AG04450 (cell line): Measurements from ENCODE around the gene KIF2A. TPM values are rescaled to one million over a fixed set of nuclear protein-coding genes. Genes with fewer than 3 reads are reported as not detected.
"Not testable (repeated sequence)": the region's sequence is repeated elsewhere in the genome, so short reads cannot be mapped to it uniquely, and the experiment has no call there.

Source experiments
- CTCF ChIA-PET: fragments of 300-600, 350-600 bp; formaldehyde crosslinking; extraction: SDS; loops from one replicate; lab custom pipeline; 2022; ENCODE audit warnings: antibody characterized with exemption, inconsistent platforms; lab: Charles Lee
- POLR2A ChIA-PET: fragments of 350-600 bp; formaldehyde crosslinking; extraction: SDS; loops from one replicate; lab custom pipeline; 2021; ENCODE audit warnings: antibody characterized with exemption, inconsistent platforms; lab: Yijun Ruan, JAX
- DNase-seq: peaks from one replicate; pipeline ENCODE4 v3.0.0-alpha.2; 2011; ENCODE audit warnings: low read depth, low spot score
- H3K27ac ChIP-seq: one replicate; pipeline ENCODE4 v1.5.1; 2012; ENCODE audit warnings: low read depth, low read length, control low read depth
- H3K27me3 ChIP-seq: one replicate; pipeline ENCODE4 v1.6.0; 2012; ENCODE audit warnings: low read length; ENCODE audit not compliant: control insufficient read depth, insufficient read depth
- H3K4me3 ChIP-seq: 2 replicates; pipeline ENCODE4 v1.5.1; 2011; ENCODE audit warnings: mild to moderate bottlenecking, low read depth, low read length, control low read depth
- H3K9me3 ChIP-seq: 2 replicates; pipeline ENCODE4 v1.5.1; 2012; ENCODE audit warnings: low read length; ENCODE audit not compliant: control insufficient read depth, insufficient read depth
- polyA plus RNA-seq: library from polyadenylated mRNA; depleted of rRNA; stranded (reverse); fragments of >200 nt; gene quantifications from 2 replicates; pipeline ENCODE4 v1.2.3, GENCODE V29; 2011
- TF ChIP-seq, protein P1 (sequence below): IDR thresholded peaks from 2 replicates; pipeline ENCODE4 v1.5.1; 2011; ENCODE audit warnings: low read depth, low read length, control low read depth, inconsistent platforms

Gene KIF2A
- polyA plus RNA-seq, 1 experiment: 50.8 TPM

DNA sequence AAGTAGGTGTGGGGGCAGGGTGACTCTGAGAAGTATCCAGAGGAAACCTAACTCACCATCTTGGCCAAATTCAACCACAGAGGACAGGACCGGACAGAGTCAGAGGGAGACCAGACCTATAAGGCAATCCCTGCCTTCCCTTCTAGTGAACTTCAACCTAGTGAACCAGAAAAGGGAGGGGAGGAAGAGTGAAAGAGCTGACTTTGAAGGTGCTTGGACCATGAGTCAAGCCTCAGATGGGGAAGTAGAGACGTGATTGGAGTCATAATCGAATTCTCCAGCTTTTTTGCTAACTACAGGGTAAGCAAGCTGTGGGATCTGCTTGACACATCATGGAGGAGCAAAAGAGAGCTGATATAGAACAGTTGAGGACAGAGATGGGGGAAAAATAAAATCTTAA is 18.8 kb upstream of the KIF2A start:
- Histone ChIP-seq H3K9me3 (no peaks in the 10 kb centered on the region), H3K27me3 (peaks cover 2% of the 10 kb centered on the region), H3K4me3 (no peak overlapping the region), H3K27ac (no peak overlapping the region)
- DNase-seq: no peak
- CTCF ChIA-PET: no interaction called here
- TF ChIP-seq, protein P1, sequence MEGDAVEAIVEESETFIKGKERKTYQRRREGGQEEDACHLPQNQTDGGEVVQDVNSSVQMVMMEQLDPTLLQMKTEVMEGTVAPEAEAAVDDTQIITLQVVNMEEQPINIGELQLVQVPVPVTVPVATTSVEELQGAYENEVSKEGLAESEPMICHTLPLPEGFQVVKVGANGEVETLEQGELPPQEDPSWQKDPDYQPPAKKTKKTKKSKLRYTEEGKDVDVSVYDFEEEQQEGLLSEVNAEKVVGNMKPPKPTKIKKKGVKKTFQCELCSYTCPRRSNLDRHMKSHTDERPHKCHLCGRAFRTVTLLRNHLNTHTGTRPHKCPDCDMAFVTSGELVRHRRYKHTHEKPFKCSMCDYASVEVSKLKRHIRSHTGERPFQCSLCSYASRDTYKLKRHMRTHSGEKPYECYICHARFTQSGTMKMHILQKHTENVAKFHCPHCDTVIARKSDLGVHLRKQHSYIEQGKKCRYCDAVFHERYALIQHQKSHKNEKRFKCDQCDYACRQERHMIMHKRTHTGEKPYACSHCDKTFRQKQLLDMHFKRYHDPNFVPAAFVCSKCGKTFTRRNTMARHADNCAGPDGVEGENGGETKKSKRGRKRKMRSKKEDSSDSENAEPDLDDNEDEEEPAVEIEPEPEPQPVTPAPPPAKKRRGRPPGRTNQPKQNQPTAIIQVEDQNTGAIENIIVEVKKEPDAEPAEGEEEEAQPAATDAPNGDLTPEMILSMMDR: no peak
- POLR2A ChIA-PET: no interaction called here

DNA sequence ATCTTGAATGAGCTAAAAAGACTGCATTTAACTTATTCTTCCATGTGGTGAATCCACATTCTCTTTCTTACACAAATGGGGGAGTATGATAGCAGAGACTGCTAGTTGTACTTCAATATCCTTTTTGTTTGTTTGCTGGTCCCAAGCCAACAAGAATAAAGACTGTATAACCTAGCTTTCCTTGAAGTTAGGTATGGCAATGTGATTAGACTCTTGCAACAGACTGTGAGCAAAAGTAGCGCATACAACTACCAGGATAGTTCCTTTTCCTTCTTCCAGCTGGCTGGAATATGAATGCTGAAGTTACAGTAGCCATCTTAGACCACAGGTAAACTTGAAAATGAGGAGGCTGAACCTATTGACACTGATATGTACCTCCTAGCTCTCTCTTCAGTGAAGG is 17.9 kb upstream of the KIF2A start:
- peaks cover 2% of the 10 kb centered on the region for H3K27me3 ChIP-seq
- no peak overlapping the region for H3K27ac ChIP-seq
- POLR2A ChIA-PET: no interaction called here
- DNase-seq: no peak
- no peaks in the 10 kb centered on the region for H3K9me3 ChIP-seq
- CTCF ChIA-PET: interaction anchor here (0.7 kb wide), 1 partner anchor 16 kb away, joined by 3 read pairs; no protein-coding TSS in a partner anchor
- H3K4me3 ChIP-seq: no peak overlapping the region
- TF ChIP-seq, protein P1: no peak

DNA sequence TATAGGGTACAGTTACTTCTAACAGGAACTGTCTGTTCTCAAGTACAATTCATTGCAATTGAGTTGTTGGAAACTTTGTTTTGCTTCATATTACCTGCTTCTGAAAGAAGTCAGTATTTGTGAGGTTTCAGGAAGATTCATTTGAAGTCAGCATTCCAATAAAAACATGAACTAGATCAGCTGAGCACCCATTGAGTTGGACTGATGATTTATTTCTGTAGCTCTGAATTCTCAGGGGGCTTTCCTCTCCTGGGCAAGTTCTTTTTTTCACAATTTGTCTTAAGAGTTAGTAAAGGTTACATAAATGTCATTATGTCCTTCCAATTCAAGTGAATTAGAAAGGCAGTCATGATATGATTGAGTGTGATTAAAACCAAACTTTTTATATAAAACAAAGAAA is 16.2 kb upstream of the KIF2A start:
- CTCF ChIA-PET: no interaction called here
- DNase-seq: no peak

DNA sequence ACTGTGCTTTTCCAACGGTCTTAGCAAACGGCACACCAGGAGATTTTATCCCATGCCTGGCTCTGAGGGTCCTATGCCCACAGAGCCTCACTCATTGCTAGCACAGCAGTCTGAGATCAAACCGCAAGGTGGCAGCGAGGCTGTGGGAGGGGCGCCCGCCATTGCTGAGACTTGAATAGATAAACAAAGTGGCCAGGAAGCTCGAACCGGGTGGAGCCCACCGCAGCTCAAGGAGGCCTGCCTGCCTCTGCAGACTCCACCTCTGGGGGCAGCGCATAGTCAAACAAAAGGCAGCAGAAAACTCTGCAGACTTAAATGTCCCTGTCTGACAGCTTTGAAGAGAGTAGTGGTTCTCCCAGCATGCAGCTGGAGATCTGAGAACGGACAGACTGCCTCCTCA is 14.2 kb upstream of the KIF2A start:
- H3K27ac ChIP-seq, POLR2A ChIA-PET, H3K27me3 ChIP-seq, CTCF ChIA-PET, H3K4me3 ChIP-seq, H3K9me3 ChIP-seq, DNase-seq: not testable (repeated sequence)

More for the DNA sequence above, 16.2 kb upstream of the KIF2A start:
- POLR2A ChIA-PET: no interaction called here
- Histone ChIP-seq H3K27me3 (no peaks in the 10 kb centered on the region), H3K9me3 (no peaks in the 10 kb centered on the region), H3K27ac (no peak overlapping the region), H3K4me3 (no peak overlapping the region)
- TF ChIP-seq, protein P1: no peak

DNA sequence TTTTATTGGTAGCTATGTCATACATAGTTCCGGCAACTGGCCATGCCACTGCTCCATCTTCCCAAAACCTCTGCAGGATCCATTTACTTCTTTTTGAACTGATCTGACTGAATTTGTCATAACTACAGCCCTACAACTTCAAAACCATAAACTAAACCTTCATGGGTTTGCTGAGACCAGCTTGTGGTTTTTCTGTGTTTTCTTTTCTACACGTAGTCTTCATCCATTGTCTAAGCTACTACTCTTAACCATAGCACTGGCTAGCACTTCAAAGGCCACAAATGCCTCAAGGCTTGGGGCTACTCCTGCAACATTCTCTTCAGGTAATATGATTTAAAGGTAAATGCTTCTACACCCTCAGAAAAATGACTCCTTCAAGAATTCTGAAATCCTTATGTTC is 9.0 kb upstream of the KIF2A start:
- no peak overlapping the region for H3K4me3 ChIP-seq
- no peak for DNase-seq
- ChIA-PET CTCF (no interaction called here), POLR2A (no interaction called here)
- no peak overlapping the region for H3K27ac ChIP-seq
- H3K9me3 ChIP-seq: no peaks in the 10 kb centered on the region
- H3K27me3 ChIP-seq: peaks cover 3% of the 10 kb centered on the region
- TF ChIP-seq, protein P1: no peak

DNA sequence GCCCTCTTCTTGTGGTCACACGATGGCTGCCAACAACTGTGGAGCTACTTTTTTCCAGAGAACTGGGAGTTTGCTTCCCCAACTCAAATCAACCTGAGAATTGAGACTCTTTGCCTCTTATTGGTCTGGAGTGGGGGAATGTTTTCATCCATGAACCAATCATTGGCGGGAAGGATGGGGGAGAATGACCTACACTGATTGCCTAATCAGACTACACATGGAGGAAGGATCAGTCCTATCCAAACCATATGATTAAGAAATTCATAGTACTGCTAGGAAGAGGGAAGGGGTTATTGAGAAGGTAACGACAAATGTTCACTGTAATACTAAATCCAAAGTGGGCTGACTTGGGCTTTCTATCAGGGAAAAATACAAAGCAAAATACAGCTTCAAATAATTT is 7.9 kb upstream of the KIF2A start:
- Histone ChIP-seq H3K4me3 (no peak overlapping the region), H3K27ac (no peak overlapping the region), H3K9me3 (no peaks in the 10 kb centered on the region), H3K27me3 (peaks cover 3% of the 10 kb centered on the region)
- ChIA-PET POLR2A (no interaction called here), CTCF (no interaction called here)
- no peak for DNase-seq
- TF ChIP-seq, protein P1: no peak
